HG03097 (cell line): ENCODE data around the gene NUP50.

Experiments
- ATAC-seq: cut with Tn5 transposase; IDR thresholded peaks from one replicate; pipeline ENCODE4 v1.9.1; 2021; ENCODE audit not compliant: unreplicated experiment, low FRiP score

Gene NUP50, protein sequence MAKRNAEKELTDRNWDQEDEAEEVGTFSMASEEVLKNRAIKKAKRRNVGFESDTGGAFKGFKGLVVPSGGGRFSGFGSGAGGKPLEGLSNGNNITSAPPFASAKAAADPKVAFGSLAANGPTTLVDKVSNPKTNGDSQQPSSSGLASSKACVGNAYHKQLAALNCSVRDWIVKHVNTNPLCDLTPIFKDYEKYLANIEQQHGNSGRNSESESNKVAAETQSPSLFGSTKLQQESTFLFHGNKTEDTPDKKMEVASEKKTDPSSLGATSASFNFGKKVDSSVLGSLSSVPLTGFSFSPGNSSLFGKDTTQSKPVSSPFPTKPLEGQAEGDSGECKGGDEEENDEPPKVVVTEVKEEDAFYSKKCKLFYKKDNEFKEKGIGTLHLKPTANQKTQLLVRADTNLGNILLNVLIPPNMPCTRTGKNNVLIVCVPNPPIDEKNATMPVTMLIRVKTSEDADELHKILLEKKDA

GRCh38 chr22:45163451-45164269, at the start of gene NUP50:
Gene NUP50 (plus strand): TSS chr22:45163925. CDS start chr22:45168178, 4,253 bp downstream.
- peak; percentile 89 for ATAC-seq

DNA sequence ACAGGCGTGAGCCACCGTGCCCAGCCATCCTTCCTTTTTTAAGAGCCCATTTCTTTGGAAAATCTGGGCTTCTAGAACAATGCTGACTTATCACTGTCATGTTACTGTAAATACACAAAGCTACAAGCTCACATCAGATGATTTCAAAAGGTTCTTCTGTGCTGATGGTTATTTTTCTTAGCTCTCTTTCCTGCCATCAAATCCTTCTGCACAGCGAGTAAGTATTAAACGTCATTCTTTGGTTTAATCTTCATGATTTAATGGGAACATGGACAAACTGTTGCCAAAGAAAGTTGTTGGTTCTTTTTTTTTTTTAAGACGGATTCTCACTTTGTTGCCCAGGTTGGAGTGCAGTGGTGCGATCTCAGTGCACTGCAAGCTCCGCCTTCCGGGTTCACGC, 43.3 kb upstream of the NUP50 start:
- no peak for ATAC-seq

DNA sequence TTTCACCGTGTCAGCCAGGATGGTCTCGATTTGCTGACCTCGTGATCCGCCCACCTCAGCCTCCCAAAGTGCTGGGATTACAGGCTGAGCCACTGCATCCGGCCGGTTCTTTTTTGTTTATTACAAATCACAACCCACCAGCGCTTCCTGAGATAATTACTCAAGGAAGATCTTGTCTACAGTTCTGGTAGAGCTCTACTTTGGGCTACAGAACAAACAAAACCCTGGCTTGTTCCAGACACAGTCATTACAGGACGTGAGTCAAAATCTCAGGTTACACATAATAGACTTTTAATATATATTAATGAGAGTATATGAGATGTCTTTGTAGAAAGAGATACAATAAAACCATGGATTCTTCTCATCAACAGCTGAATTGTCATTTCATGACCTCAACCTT, 42.8 kb upstream of the NUP50 start:
- ATAC-seq = no peak

GRCh38 chr22:45124176-45124847, 39.4 kb upstream of the NUP50 start:
- ATAC-seq = no peak

- ATAC-seq = no peak
These were observed 38.5 kb upstream of the NUP50 start for GRCh38 chr22:45125188-45125587.

DNA sequence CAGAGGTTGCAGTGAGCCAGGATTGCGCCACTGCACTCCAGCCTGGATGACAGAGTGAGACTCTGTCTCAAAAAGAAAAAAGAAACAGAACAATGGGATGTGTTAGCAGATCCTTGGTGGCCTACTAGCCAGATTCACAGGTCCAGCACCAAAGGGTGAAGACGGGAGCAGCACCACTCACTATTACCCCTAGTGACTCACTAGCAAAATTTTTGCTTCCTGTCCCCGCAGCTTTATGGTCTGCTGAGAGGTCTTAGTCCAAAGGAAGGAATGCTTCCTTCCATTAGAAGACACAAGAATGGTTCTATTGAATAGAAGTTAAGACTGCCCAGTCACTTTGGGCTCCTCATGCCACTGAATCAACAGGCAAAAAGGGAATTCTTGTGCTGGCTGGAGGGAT, 35.9 kb upstream of the NUP50 start:
- ATAC-seq = no peak

DNA sequence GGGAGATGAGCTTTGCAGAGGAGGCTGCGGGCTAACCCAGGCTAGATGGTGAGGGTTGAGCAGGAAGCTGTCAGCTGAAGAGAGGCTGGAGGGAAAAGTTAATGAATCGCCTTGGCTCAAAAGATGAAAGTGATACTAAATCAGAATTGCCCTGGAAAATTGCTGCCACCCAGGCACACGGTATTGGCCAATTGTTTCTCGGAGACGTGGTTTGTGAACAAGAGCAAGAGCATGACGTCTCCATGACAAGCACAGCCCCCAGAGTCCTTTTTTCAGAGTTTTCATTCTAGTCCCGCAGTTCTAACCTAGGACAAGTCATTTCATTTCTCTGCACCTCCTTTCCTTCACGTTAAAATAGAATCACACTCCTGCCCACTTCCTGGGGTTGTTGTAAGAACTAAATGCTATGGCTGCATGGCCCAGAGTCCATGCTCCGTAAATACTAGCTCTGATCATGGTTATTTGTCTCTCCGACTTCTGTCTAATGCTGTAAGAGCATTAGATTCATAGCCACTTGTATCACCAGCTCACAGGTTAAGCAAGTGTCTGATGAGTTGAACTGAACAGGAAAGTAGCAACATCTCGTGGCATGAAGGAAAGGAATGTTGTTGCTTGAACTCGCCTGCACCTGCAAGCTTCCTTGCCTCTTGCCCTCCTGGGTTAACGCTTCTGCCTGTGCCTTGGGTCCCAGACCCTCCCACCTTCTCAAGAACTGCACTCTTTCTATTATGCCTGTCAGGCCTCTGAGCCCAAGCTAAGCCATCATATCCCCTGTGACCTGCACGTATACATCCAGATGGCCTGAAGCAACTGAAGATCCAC, 33.8 kb upstream of the NUP50 start:
- no peak for ATAC-seq

DNA sequence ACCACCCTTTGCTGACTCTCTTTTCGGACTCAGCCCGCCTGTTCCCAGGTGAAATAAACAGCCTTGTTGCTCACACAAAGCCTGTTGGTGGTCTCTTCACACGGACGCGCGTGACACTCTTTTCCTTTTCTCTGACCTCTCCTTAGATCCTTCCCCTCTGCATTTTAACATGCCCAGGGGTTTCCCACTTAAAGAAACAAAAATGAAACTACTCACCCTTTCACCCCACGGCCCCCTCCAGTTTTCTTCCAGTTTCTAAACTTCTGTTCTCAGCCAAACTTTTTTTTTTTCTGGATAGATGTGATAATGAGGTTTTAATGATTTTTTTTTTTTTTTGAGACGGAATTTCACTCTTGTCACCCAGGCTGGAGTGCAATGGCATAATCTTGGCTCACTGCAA, 32.8 kb upstream of the NUP50 start:
- ATAC-seq = no peak

- no peak for ATAC-seq
These were observed 32.0 kb upstream of the NUP50 start for GRCh38 chr22:45131749-45132148.

DNA sequence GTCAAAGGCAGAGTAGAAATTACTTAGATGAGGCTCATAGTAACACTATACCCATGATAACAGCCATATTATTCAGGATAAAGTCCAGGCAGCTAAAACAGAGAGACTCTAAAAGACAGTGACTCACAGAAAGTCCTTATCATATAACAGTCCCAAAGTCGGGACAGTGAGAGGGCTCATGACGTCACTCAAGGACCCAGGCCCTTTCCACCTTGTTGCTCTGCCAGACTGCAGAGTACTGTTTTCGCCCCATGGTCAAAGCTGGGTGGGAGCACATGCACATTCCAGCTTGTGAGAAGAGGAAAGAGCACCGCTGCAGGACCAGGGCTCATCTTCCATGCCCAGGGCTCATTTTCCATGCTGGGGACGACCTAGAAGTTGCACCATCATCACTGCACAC, 29.4 kb upstream of the NUP50 start:
- no peak for ATAC-seq

GRCh38 chr22:45136594-45136993, 27.1 kb upstream of the NUP50 start:
- ATAC-seq = no peak

DNA sequence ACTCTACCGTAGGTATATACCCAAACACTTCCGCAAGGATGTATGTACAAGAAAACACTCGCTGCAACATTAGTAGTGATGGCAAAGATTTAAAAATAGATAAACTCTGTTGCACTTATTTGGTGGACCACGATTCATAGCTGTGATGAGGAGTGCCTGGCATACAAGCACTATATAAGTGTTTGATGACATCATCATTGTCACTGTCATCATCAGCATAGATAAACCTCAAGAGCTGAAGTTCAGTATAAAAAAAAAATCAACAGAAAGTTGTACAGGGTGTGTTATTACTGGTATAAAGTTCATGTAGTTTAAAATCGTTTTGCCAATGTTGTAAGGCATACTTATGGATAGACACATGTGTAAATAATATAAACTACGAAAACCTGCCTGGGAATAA, 24.0 kb upstream of the NUP50 start:
- ATAC-seq = no peak

DNA sequence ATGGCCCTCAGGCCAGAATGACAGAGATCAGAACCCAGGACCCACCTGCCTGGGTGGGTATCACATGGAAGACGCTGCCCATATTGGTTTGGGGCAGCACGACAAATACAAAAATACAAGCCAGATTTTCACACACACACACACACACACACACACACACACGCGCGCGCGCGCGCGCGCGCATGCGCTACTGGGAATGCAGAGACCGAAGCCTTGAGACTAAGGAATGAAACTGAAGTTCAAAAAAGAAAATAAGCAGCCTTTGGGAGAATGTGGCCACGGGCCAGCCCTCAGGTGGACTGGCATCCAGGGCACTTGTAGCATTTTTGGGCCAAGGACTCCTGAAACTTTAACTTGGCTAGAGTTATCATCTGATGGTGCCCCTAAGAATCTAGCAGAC, 21.3 kb upstream of the NUP50 start:
- ATAC-seq = no peak

GRCh38 chr22:45144916-45145315, 18.8 kb upstream of the NUP50 start:
- no peak for ATAC-seq

- ATAC-seq = no peak
These were observed 14.1 kb upstream of the NUP50 start for GRCh38 chr22:45149671-45150070.

GRCh38 chr22:45150139-45150538, 13.6 kb upstream of the NUP50 start:
- no peak for ATAC-seq

DNA sequence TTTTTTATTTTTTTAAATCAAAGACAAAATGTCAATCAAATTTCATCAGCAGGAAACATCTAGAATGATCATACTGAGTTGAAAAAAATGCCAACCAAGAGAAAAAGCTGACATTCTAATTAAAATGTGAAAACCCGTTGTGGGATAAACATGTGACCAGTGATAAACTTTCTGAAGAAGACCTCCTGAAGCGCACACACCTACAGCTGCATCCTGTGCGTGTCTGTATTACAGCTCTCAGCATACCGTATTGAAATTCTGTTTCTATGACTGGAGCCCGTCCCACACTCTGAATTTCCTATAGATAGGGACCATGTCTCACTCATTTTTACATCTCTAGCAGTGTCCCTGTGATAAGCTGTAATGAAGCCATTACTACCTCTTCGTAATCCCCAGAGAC, 12.2 kb upstream of the NUP50 start:
- ATAC-seq = no peak

DNA sequence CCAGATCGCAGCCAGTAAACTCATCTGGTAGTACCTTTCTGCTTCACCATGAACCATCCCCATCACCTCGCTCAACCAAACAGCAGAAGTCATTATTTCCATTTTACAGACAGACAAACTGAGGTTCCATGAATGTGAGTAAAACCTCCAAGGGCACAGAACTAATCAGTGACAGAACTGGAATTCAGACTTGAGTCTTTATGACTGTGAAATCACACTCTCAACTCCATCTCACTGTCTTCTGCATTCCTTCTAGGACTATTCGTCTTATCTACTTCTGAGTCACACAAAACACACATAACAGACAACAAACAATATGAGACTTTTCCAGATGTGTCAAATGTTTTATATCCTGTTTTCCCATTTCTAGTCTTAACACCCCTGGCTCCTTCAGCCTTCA, 9.3 kb upstream of the NUP50 start:
- no peak for ATAC-seq

GRCh38 chr22:45155050-45155840, 8.5 kb upstream of the NUP50 start:
- ATAC-seq = no peak

GRCh38 chr22:45157907-45158306, 5.8 kb upstream of the NUP50 start:
- ATAC-seq = no peak
